Measurements from ENCODE around the gene ACKR3. TPM values are rescaled to one million over a fixed set of nuclear protein-coding genes. Genes with fewer than 3 reads are reported as not detected.

ACKR3 gene
- total RNA-seq, 1 experiment from 2014 or later, result not detected

- TF ChIP-seq TCF7L2 (IDR thresholded peaks at IDR 0.05; ENCODE audit: low read depth, low read length) (no peak), POLR2AphosphoS5 (IDR thresholded peaks at IDR 0.05; ENCODE audit: low read depth, low read length) (no peak), SIN3A (IDR thresholded peaks at IDR 0.05; ENCODE audit: borderline replicate concordance, insufficient read depth, low read depth, low read length) (no peak), REST (IDR thresholded peaks at IDR 0.05; ENCODE audit: insufficient read depth in 1 of 2, low read depth in 2 of 2, low read length in 1 of 2) (no peak)
- TF ChIP-seq, protein P1, sequence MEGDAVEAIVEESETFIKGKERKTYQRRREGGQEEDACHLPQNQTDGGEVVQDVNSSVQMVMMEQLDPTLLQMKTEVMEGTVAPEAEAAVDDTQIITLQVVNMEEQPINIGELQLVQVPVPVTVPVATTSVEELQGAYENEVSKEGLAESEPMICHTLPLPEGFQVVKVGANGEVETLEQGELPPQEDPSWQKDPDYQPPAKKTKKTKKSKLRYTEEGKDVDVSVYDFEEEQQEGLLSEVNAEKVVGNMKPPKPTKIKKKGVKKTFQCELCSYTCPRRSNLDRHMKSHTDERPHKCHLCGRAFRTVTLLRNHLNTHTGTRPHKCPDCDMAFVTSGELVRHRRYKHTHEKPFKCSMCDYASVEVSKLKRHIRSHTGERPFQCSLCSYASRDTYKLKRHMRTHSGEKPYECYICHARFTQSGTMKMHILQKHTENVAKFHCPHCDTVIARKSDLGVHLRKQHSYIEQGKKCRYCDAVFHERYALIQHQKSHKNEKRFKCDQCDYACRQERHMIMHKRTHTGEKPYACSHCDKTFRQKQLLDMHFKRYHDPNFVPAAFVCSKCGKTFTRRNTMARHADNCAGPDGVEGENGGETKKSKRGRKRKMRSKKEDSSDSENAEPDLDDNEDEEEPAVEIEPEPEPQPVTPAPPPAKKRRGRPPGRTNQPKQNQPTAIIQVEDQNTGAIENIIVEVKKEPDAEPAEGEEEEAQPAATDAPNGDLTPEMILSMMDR (IDR thresholded peaks at IDR 0.05), result no peak
- DNase-seq (ENCODE audit: low read depth, low spot score), result no peak
- intact Hi-C loops (cut with micrococcal nuclease; ENCODE audit: unreplicated experiment), result no loop called here
- no TSS peak for BruUV-seq (replicated peaks)
- Histone ChIP-seq H3K27me3 (ENCODE audit: control insufficient read depth, insufficient read depth, low read length) (peaks cover 4% of the 10 kb centered on the region; the same call in 1 of the 2 replicates), H3K4me1 (ENCODE audit: control insufficient read depth, insufficient read depth, low read length) (no peaks in the 10 kb centered on the region), H3K27ac (ENCODE audit: low read length) (no peak overlapping the region), H3K36me3 (ENCODE audit: control insufficient read depth, insufficient read depth, low read length) (no peaks in the 10 kb centered on the region), H3K9me3 (ENCODE audit: control insufficient read depth, insufficient read depth, low read depth, low read length) (no peaks in the 10 kb centered on the region), H3K4me3 (ENCODE audit: low read depth in 2 of 2, low read length in 2 of 2) (no peak overlapping the region)
- POLR2A ChIA-PET, result no interaction called here
- in situ Hi-C loops (cut with HindIII; ENCODE audit: low pct_unique_long_range_greater_than_20kb, low sequenced_read_pairs), result no loop called here
- ATAC-seq, result no peak
- CTCF ChIA-PET, result no interaction called here
Observed at GRCh38 chr2:236627193-236627592, 57.6 kb downstream of the ACKR3 start.

GRCh38 chr2:236627841-236628240 is 58.2 kb downstream of the ACKR3 start:
- no peak for TF ChIP-seq REST (IDR thresholded peaks at IDR 0.05; ENCODE audit: insufficient read depth in 1 of 2, low read depth in 2 of 2, low read length in 1 of 2)
- no peak for TF ChIP-seq SIN3A (IDR thresholded peaks at IDR 0.05; ENCODE audit: borderline replicate concordance, insufficient read depth, low read depth, low read length)
- no peak for TF ChIP-seq TCF7L2 (IDR thresholded peaks at IDR 0.05; ENCODE audit: low read depth, low read length)
- TF ChIP-seq, protein P1 (IDR thresholded peaks at IDR 0.05), result no peak
- TF ChIP-seq POLR2AphosphoS5 (IDR thresholded peaks at IDR 0.05; ENCODE audit: low read depth, low read length), result no peak
- H3K9me3 ChIP-seq (ENCODE audit: control insufficient read depth, insufficient read depth, low read depth, low read length), result no peaks in the 10 kb centered on the region
- DNase-seq (ENCODE audit: low read depth, low spot score) (no peak), ATAC-seq (no peak)
- H3K27ac ChIP-seq (ENCODE audit: low read length), result no peak overlapping the region
- in situ Hi-C loops (cut with HindIII; ENCODE audit: low pct_unique_long_range_greater_than_20kb, low sequenced_read_pairs) (no loop called here), intact Hi-C loops (cut with micrococcal nuclease; ENCODE audit: unreplicated experiment) (no loop called here)
- BruUV-seq (replicated peaks), result no TSS peak
- ChIA-PET CTCF (no interaction called here), POLR2A (no interaction called here)
- no peak overlapping the region for H3K4me3 ChIP-seq (ENCODE audit: low read depth in 2 of 2, low read length in 2 of 2)
- peaks cover 4% of the 10 kb centered on the region; the same call in 1 of the 2 replicates for H3K27me3 ChIP-seq (ENCODE audit: control insufficient read depth, insufficient read depth, low read length)
- H3K4me1 ChIP-seq (ENCODE audit: control insufficient read depth, insufficient read depth, low read length), result no peaks in the 10 kb centered on the region
- H3K36me3 ChIP-seq (ENCODE audit: control insufficient read depth, insufficient read depth, low read length), result no peaks in the 10 kb centered on the region
